GM18505 (cell line): ENCODE data around the gene CXCR5.

ENCODE experiments used
- ATAC-seq: cut with Tn5 transposase; IDR thresholded peaks from one replicate; pipeline ENCODE4 v1.9.1; 2021; ENCODE audit not compliant: unreplicated experiment
- POLR2A ChIP-seq: IDR thresholded peaks from 4 replicates; pipeline ENCODE4 v1.6.1; 2011; ENCODE audit warnings: borderline replicate concordance; ENCODE audit not compliant: insufficient read depth, insufficient read length; ENCODE audit errors: extremely low read depth

Gene CXCR5

DNA sequence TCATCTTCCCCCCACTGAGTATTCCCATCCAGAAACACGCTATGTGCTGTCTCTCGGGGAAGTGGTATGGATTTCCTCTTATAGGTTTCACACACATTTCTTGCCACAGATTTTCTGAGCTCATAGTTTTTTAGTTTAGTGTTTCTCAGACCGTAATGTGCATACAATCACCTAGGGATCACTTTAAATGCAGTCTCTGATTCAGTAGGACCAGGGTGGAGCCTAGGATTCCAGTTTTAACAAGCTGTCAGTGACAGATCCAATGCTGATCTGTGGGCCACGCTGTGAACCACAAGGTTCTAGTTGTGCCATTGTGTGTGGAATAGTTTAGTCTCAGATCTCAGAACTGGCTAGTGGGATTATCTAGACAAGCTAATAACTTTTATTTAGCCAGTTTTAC is 23.7 kb upstream of the CXCR5 start:
- TF ChIP-seq POLR2A, result no peak
- no peak for ATAC-seq

DNA sequence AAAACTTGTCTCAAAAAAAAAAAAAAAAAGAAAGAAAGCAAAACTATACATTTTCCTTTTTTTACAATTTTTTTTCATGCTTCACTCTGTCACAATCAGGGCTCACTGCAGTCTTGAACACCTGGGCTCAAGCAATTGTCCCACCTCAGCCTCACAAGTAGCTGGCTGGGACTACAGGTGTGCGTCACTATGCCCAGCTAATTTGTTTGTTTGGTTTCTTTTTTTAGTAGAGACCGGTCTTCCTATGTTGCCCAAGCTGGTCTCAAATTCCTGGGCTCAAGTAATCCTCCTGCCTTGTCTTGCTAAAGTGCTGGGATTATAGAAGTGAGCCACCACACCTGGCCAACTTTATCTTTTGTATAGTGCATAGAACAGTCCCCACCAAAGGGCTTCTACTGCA is 15.0 kb upstream of the CXCR5 start:
- TF ChIP-seq POLR2A, result no peak
- no peak for ATAC-seq

GRCh38 chr11:118870396-118871343 is 13.0 kb upstream of the CXCR5 start:
- no peak for TF ChIP-seq POLR2A
- ATAC-seq, result no peak

GRCh38 chr11:118872403-118872821 is 11.3 kb upstream of the CXCR5 start:
- TF ChIP-seq POLR2A, result peak; percentile 22
- no peak for ATAC-seq

- TF ChIP-seq POLR2A, result no peak
- ATAC-seq, result no peak
Observed at GRCh38 chr11:118873804-118874203, 9.9 kb upstream of the CXCR5 start.

- TF ChIP-seq POLR2A, result no peak
- ATAC-seq, result no peak
Observed at GRCh38 chr11:118876286-118876685, 7.4 kb upstream of the CXCR5 start.

DNA sequence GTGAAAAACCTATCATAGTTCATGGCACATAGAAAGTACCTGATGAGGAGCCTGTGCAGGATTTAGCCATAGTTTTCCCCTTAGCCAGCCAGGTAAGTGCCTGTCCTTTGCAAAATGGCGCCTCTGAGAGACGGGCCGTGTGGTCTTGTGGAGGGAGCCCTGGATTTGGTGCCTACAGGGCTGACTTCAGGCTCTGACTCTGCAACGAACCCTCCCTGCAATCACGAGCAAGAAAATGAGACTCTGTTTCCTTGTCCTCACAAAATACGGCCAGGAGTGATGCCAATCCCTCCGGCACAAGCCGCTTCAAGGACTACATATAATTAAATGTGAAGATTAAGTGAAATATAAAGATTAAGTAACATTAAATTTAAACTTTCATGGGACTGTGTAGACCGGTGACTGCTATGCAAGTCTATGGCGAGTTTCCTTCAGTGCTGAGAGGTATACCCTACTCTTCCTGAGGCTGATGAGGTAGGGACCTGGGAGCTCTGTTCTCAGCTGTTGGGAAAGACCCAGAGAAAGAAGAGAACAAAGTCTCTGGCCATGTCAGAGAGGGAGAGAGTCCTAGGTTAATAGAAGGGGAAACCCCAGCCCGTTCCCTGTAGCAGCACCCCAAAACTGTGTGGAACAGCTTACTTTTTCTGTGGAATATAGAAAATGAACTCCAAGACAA is 6.1 kb upstream of the CXCR5 start:
- no peak for ATAC-seq
- no peak for TF ChIP-seq POLR2A

GRCh38 chr11:118878163-118878563 is 5.5 kb upstream of the CXCR5 start:
- TF ChIP-seq POLR2A, result no peak
- no peak for ATAC-seq

DNA sequence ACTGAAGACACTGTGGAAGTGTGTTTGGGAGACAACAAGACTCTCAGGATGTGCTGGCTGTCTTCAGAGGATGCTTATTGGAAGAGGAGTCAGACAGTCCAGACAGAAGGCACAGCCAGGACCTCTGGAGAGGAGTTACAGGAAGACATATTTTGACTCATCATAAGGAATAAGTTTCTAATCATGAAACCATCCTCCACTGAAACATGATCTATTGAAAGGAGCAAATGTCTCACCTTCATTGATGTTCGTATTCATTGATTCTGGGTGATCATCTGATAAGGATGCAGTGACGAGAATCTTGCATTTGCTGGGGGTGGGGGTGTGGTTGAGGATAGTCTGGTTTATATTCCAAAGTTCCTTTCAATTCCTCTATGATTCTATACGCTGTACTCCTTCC is 2.5 kb upstream of the CXCR5 start:
- ATAC-seq, result no peak
- no peak for TF ChIP-seq POLR2A

GRCh38 chr11:118882491-118882890 is 1.2 kb upstream of the CXCR5 start:
- TF ChIP-seq POLR2A, result no peak
- no peak for ATAC-seq

DNA sequence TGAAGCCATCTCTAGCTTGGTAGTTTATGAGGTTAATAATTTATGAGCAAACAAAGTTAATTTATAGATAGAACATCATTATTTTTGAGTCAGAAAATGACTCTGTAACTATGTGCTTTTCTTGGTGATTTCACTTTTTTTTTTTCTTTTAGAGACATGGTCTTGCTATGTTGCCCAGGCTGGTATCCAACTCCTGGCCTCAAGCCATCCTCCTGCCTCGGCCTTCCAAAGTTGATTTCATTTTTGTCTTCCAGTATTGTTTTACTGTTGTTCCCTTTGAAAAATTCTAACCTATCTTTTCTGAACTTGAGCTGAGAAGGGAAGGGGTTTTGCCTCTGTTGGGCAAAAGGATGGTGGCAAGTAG is 706 bp upstream of the CXCR5 start:
- TF ChIP-seq POLR2A, result no peak
- no peak for ATAC-seq

- no peak for ATAC-seq
- no peak for TF ChIP-seq POLR2A
Observed at GRCh38 chr11:118884875-118885274, 1.2 kb downstream of the CXCR5 start.

DNA sequence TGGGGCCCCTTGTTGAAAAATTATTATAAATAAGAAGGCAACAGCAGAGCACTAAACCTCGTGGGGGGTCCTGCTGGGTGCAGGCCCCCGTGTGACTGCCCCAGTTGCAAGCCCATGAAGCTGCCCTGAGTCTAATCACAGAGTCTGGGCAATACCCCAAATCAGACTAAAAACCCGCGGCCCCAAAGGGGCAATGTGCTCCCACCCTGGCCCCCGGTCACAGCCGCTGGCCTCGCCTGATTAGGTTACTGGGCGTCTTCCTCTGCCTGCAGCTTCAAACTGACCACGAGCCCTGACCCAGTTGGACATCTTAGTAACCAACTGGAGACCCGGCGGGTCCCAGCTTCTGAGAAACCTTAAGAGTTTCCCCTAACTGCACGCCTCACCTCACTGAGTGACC is 1.6 kb downstream of the CXCR5 start:
- no peak for TF ChIP-seq POLR2A
- ATAC-seq, result no peak
